OCI-LY7 (cell line): ENCODE results near the gene C10orf62. TPM values are rescaled to one million over a fixed set of nuclear protein-coding genes. Genes with fewer than 3 reads are reported as not detected.

Experiments
- BruUV-seq: library from RNA; stranded (reverse); fragments of 400-500 nt; replicated peaks from 2 replicates; lab custom pipeline; 2021; lab: Mats Ljungman, UMichigan
- CTCF ChIA-PET: fragments of 300-600 bp; sonication (Branson Sonifier 250); formaldehyde crosslinking; loops from one replicate; lab custom pipeline; 2022; ENCODE audit warnings: antibody characterized with exemption; ENCODE audit not compliant: unreplicated experiment; lab: Charles Lee
- POLR2A ChIA-PET: fragments of 300-600 bp; sonication (Branson Sonifier 250); formaldehyde crosslinking; loops from one replicate; lab custom pipeline; 2022; ENCODE audit warnings: antibody characterized with exemption; lab: Charles Lee
- DNase-seq: peaks from one replicate; pipeline ENCODE4 v3.0.0-alpha.2; 2015; ENCODE audit warnings: low spot score
- H2AFZ ChIP-seq: fragments of 200-600 bp; sonication (generic), shearing (Covaris generic); 2 replicates; pipeline ENCODE4 v1.6.1; 2014; ENCODE audit warnings: mild to moderate bottlenecking, antibody characterized with exemption, low read length, moderate library complexity
- H3K27ac ChIP-seq: fragments of 200-600 bp; sonication (generic); 2 replicates; pipeline ENCODE4 v1.5.1; 2014; ENCODE audit warnings: mixed run types, low read depth, mild to moderate bottlenecking, moderate library complexity, low read length, inconsistent platforms; ENCODE audit not compliant: poor library complexity, severe bottlenecking
- H3K36me3 ChIP-seq: fragments of 200-600 bp; sonication (generic); 2 replicates; pipeline ENCODE4 v1.6.1; 2014; ENCODE audit warnings: mild to moderate bottlenecking, antibody characterized with exemption, low read length, moderate library complexity, mixed read lengths; ENCODE audit not compliant: insufficient read depth
- H3K4me1 ChIP-seq: fragments of 200-600 bp; sonication (generic); 2 replicates; pipeline ENCODE4 v1.5.1; 2014; ENCODE audit warnings: mild to moderate bottlenecking, low read length; ENCODE audit not compliant: insufficient read depth, poor library complexity, severe bottlenecking
- H3K4me2 ChIP-seq: fragments of 200-600 bp; sonication (generic); 2 replicates; pipeline ENCODE4 v1.6.1; 2014; ENCODE audit warnings: mild to moderate bottlenecking, low read length
- H3K4me3 ChIP-seq: fragments of 200-600 bp; sonication (generic); 2 replicates; pipeline ENCODE4 v1.5.1; 2014; ENCODE audit warnings: mild to moderate bottlenecking, low read depth, low read length; ENCODE audit not compliant: poor library complexity, severe bottlenecking
- H3K79me2 ChIP-seq: fragments of 200-600 bp; sonication (generic); 2 replicates; pipeline ENCODE4 v1.6.1; 2016; ENCODE audit warnings: low read depth, mild to moderate bottlenecking, low read length, moderate library complexity, mixed read lengths; ENCODE audit not compliant: insufficient read depth
- H3K9me2 ChIP-seq: fragments of 200-600 bp; sonication (generic); 2 replicates; pipeline ENCODE4 v1.6.1; 2016; ENCODE audit warnings: mild to moderate bottlenecking, low read length, mixed read lengths; ENCODE audit not compliant: insufficient read depth
- H3K9me3 ChIP-seq: fragments of 200-600 bp; sonication (generic); 2 replicates; pipeline ENCODE4 v1.6.1; 2014; ENCODE audit warnings: mild to moderate bottlenecking, mixed run types, low read length, mixed read lengths
- H4K20me1 ChIP-seq: fragments of 200-600 bp; sonication (generic); 2 replicates; pipeline ENCODE4 v1.6.1; 2014; ENCODE audit warnings: mild to moderate bottlenecking, antibody characterized with exemption, low read length, moderate library complexity, mixed read lengths; ENCODE audit not compliant: insufficient read depth
- CTCF ChIP-seq: fragments of 200-600 bp; sonication (generic); conservative IDR thresholded peaks from 2 replicates; pipeline ENCODE4 v1.5.1; 2014; ENCODE audit warnings: mild to moderate bottlenecking, antibody characterized with exemption, low read length, moderate library complexity, mixed read lengths
- EZH2phosphoT487 ChIP-seq: fragments of 200-600 bp; sonication (generic); IDR thresholded peaks from 2 replicates; pipeline ENCODE4 v1.6.1; 2018; ENCODE audit warnings: low read depth, borderline replicate concordance, mild to moderate bottlenecking, mixed run types, antibody characterized with exemption, low read length, moderate library complexity, mixed read lengths
- intact Hi-C: fragments of 100-400 bp; cut with micrococcal nuclease; formaldehyde crosslinking; loops from one replicate; pipeline ENCODE4 v1.10.0; 2022; ENCODE audit not compliant: unreplicated experiment
- total RNA-seq, 2 experiments: library from RNA; depleted of rRNA in 1 of 2; stranded (reverse); fragments of >200 nt in 1 of 2; shearing (Covaris generic) in 1 of 2; gene quantifications; 2 replicates each; pipeline ENCODE4 v1.2.3, GENCODE V29; 2014 to 2022

Gene C10orf62
- total RNA-seq, 2 experiments from 2014 or later, result not detected

GRCh38 chr10:97593421-97593820, 3.9 kb downstream of the C10orf62 start:
- no peak overlapping the region for H2AFZ ChIP-seq
- ChIA-PET POLR2A (no interaction called here), CTCF (no interaction called here)
- H3K4me1 ChIP-seq, result peaks cover 15% of the 10 kb centered on the region
- no peaks in the 10 kb centered on the region for H3K36me3 ChIP-seq
- BruUV-seq, result no TSS peak
- H3K79me2 ChIP-seq, result no peaks in the 10 kb centered on the region
- H3K4me3 ChIP-seq, result no peak overlapping the region
- TF ChIP-seq EZH2phosphoT487 (no peak), CTCF (no peak)
- no peaks in the 10 kb centered on the region for H3K9me2 ChIP-seq
- no peaks in the 10 kb centered on the region for H3K9me3 ChIP-seq
- intact Hi-C loops, result no loop called here
- no peak for DNase-seq
- no peak overlapping the region for H3K4me2 ChIP-seq
- H3K27ac ChIP-seq, result no peak overlapping the region
- H4K20me1 ChIP-seq, result no peaks in the 10 kb centered on the region

DNA sequence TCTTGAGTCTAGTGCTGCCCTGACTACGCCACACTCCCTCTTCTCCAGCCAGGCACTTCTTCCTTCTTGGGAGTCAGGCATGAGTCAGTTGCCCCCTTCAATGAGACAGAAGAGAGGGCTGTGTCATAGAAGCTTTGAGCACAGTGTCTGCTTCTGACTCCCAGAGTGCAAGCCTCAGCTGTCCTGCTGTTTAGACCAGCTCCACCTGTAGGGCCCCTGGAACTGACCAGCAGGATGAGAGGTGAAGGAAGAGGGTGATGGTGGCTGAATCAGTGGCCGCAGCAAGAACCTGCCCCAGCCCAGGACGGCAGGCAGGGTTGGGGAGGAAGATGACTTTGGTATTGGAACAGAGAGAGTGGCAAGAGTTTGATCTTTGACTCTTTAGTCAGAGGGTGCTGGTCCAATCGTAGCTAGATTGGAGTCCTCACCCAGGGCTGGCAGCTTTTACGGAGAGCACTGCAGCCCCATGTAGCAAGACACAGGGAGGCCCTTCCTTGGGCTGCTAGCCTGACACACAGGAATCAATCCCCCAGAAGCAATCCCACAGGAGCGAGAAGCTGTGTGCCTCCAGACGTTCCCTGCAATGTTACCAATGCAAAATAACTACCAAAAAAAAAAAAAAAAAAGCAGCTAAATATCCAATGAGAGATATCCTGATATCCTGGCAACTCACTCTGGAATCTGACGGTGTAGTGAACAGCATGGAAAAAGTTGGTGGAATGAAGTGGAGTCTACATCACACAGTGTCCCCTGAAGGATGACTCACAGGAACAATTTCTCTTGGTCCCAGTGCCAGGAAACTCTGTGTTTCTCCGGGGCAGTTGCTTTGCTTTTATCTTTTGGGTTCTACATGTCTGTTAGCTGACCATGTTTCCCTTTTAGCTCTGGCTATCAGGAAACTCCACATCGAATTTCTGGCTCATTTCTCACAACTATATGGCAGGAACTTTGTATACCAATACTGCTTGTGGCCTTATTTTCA, 6.9 kb downstream of the C10orf62 start:
- intact Hi-C loops, result no loop called here
- Histone ChIP-seq H3K79me2 (no peaks in the 10 kb centered on the region), H3K4me3 (no peak overlapping the region), H2AFZ (no peak overlapping the region), H3K27ac (no peak overlapping the region), H3K4me2 (no peak overlapping the region), H3K9me3 (no peaks in the 10 kb centered on the region), H4K20me1 (no peaks in the 10 kb centered on the region), H3K9me2 (no peaks in the 10 kb centered on the region), H3K36me3 (no peaks in the 10 kb centered on the region), H3K4me1 (peaks cover 7% of the 10 kb centered on the region)
- TF ChIP-seq CTCF (no peak), EZH2phosphoT487 (no peak)
- DNase-seq, result no peak
- no TSS peak for BruUV-seq
- ChIA-PET POLR2A (interaction anchor here (0.6 kb wide), 2 partner anchors 21 to 91 kb away, joined by 3 to 4 read pairs; no protein-coding TSS in a partner anchor), CTCF (no interaction called here)

GRCh38 chr10:97597778-97598177, 8.3 kb downstream of the C10orf62 start:
- Histone ChIP-seq H3K4me2 (no peak overlapping the region), H3K4me1 (no peaks in the 10 kb centered on the region), H4K20me1 (no peaks in the 10 kb centered on the region), H3K9me2 (no peaks in the 10 kb centered on the region), H2AFZ (no peak overlapping the region), H3K36me3 (no peaks in the 10 kb centered on the region), H3K4me3 (no peak overlapping the region), H3K9me3 (no peaks in the 10 kb centered on the region), H3K79me2 (no peaks in the 10 kb centered on the region), H3K27ac (no peak overlapping the region)
- BruUV-seq, result no TSS peak
- CTCF ChIA-PET, result no interaction called here
- POLR2A ChIA-PET, result no interaction called here
- intact Hi-C loops, result no loop called here
- no peak for DNase-seq
- no peak for TF ChIP-seq EZH2phosphoT487
- no peak for TF ChIP-seq CTCF
